Type B pancreatic cell (in vitro differentiated cells): Measurements from ENCODE around the gene VCL. TPM values are rescaled to one million over a fixed set of nuclear protein-coding genes. Genes with fewer than 3 reads are reported as not detected.

ENCODE experiments used
- DNase-seq: peaks from one replicate; pipeline ENCODE4 v3.0.0; 2021; ENCODE audit warnings: mixed read lengths; ENCODE audit not compliant: unreplicated experiment; ENCODE audit errors: extremely low spot score
- H3K27ac Mint-ChIP-seq: 2 replicates; pipeline ENCODE4 v1.8.0; 2021; ENCODE audit warnings: mild to moderate bottlenecking, mixed read lengths
- H3K27me3 Mint-ChIP-seq: 2 replicates; pipeline ENCODE4 v1.8.0; 2021; ENCODE audit warnings: mixed read lengths
- H3K36me3 Mint-ChIP-seq: 2 replicates; pipeline ENCODE4 v1.8.0; 2021; ENCODE audit warnings: mixed read lengths
- H3K4me1 Mint-ChIP-seq: one replicate; pipeline ENCODE4 v1.8.0; 2021; ENCODE audit warnings: mixed read lengths; ENCODE audit not compliant: unreplicated experiment
- H3K4me3 Mint-ChIP-seq: 2 replicates; pipeline ENCODE4 v1.8.0; 2021; ENCODE audit warnings: mild to moderate bottlenecking, mixed read lengths
- H3K9me3 Mint-ChIP-seq: 2 replicates; pipeline ENCODE4 v1.8.0; 2021; ENCODE audit warnings: mixed read lengths
- total RNA-seq: library from RNA; stranded (reverse); gene quantifications from 2 replicates; pipeline ENCODE4 v1.2.1, GENCODE V29; 2021; ENCODE audit warnings: low replicate concordance
- TF ChIP-seq, protein P1 (sequence below): fragments of 200-600 bp; sonication (generic); conservative IDR thresholded peaks from 2 replicates; pipeline ENCODE4 v1.5.0; 2021; ENCODE audit warnings: antibody characterized with exemption, mild to moderate bottlenecking

VCL gene
- total RNA-seq, 1 donor from 2014 or later, result 125 TPM

DNA sequence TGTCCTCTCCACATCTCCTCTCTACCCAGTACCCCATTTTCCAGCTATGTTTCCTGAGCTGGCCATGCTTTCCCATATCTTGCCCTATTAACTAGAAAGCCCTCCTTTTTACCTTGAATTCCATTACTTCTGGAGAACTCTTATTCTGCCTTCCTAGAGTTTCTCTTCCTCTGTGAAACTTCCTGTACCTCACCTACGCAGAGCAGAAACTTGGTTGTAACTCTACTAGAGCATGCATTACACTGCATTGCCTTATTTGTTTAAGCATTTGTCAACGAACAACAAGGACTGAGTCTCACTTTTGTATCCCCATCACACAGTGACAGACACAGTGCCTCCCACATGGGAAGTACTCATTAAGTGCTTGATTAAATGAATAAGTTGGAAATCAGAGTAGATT, 36.4 kb downstream of the VCL start:
- Mint-ChIP-seq H3K27me3 (no peaks in the 10 kb centered on the region), H3K36me3 (peaks cover 16% of the 10 kb centered on the region), H3K4me1 (peaks cover 31% of the 10 kb centered on the region), H3K9me3 (no peaks in the 10 kb centered on the region), H3K4me3 (no peak overlapping the region), H3K27ac (peak overlapping the region; percentile 21)
- TF ChIP-seq, protein P1, sequence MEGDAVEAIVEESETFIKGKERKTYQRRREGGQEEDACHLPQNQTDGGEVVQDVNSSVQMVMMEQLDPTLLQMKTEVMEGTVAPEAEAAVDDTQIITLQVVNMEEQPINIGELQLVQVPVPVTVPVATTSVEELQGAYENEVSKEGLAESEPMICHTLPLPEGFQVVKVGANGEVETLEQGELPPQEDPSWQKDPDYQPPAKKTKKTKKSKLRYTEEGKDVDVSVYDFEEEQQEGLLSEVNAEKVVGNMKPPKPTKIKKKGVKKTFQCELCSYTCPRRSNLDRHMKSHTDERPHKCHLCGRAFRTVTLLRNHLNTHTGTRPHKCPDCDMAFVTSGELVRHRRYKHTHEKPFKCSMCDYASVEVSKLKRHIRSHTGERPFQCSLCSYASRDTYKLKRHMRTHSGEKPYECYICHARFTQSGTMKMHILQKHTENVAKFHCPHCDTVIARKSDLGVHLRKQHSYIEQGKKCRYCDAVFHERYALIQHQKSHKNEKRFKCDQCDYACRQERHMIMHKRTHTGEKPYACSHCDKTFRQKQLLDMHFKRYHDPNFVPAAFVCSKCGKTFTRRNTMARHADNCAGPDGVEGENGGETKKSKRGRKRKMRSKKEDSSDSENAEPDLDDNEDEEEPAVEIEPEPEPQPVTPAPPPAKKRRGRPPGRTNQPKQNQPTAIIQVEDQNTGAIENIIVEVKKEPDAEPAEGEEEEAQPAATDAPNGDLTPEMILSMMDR, result no peak
- no peak for DNase-seq

DNA sequence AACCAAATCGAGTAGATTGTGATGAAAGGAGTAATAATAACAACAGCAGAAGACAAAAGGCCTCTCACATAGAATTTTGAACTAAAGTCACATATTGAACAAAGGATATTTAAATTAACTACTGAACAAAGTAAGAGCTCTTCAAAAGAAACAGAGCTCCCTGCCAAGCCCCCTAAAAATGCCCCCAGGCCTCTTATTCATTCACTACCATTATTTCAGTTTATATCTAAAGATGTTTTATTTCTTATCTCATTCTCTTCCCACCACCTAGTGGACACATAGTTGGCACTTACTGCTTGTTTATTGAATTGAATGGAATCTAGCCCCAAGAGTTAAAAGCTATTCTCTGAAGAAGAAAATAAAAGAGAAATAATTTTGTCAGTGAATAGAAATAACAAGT, 37.4 kb downstream of the VCL start:
- H3K4me1 Mint-ChIP-seq, result peaks cover 41% of the 10 kb centered on the region
- no peak overlapping the region for H3K4me3 Mint-ChIP-seq
- peak overlapping the region; percentile 1 for H3K27ac Mint-ChIP-seq
- no peaks in the 10 kb centered on the region for H3K9me3 Mint-ChIP-seq
- no peaks in the 10 kb centered on the region for H3K27me3 Mint-ChIP-seq
- peaks cover 16% of the 10 kb centered on the region for H3K36me3 Mint-ChIP-seq
- no peak for DNase-seq
- TF ChIP-seq, protein P1, result peak; percentile 66

DNA sequence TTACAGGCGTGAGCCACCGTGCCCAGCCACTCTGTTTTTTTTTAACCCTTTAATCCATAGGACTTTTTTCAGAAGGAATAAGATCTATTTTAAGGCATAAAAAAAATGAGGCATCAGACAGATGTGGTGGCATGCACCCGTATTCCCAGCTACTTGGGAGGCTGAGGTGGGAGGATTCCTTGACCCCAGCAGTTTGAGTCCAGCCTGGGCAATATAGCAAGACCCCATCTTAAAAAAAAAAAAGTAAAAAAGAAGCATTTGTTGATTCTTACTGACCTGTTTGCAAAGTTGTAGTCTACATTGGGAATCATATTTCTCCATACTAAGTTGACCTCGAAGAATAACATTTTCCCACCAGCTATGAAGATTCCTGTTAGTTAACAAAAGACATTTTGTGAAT, 38.6 kb downstream of the VCL start:
- no peaks in the 10 kb centered on the region for H3K9me3 Mint-ChIP-seq
- no peak for DNase-seq
- no peak overlapping the region for H3K4me3 Mint-ChIP-seq
- H3K36me3 Mint-ChIP-seq, result peaks cover 8% of the 10 kb centered on the region
- no peaks in the 10 kb centered on the region for H3K27me3 Mint-ChIP-seq
- TF ChIP-seq, protein P1, result no peak
- no peak overlapping the region for H3K27ac Mint-ChIP-seq
- peaks cover 32% of the 10 kb centered on the region for H3K4me1 Mint-ChIP-seq

DNA sequence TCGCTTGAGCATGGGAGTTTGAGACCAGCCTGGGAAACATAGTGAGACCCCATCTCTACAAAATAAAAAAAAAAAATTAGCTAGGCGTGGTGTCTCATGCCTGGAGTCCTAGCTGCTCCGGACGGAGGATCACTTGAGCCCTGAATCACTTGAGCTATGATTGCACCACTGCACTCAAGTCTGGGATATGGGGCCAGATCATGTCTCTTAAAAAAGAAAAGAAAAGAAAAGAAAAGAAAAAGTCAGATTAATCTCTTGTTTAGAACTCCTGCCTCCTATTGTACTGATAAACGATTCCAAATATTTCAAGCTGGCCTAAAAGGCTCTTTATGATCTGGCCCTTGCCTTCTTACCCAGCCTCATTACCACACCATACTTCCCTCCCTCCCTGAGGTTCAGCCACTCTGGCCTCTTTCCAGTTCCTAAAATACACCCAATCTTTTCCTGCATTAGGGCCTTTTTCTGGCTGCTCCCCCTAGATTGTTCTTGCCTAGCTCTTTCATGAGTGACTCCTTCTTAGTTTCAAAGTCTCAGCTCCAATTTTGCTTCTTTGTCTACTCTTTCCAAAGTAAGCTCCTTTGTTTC, 41.7 kb downstream of the VCL start:
- Mint-ChIP-seq H3K4me1 (peaks cover 21% of the 10 kb centered on the region), H3K4me3 (no peak overlapping the region), H3K27me3 (no peaks in the 10 kb centered on the region), H3K9me3 (no peaks in the 10 kb centered on the region), H3K27ac (no peak overlapping the region), H3K36me3 (peaks cover 14% of the 10 kb centered on the region)
- no peak for DNase-seq
- TF ChIP-seq, protein P1, result no peak

DNA sequence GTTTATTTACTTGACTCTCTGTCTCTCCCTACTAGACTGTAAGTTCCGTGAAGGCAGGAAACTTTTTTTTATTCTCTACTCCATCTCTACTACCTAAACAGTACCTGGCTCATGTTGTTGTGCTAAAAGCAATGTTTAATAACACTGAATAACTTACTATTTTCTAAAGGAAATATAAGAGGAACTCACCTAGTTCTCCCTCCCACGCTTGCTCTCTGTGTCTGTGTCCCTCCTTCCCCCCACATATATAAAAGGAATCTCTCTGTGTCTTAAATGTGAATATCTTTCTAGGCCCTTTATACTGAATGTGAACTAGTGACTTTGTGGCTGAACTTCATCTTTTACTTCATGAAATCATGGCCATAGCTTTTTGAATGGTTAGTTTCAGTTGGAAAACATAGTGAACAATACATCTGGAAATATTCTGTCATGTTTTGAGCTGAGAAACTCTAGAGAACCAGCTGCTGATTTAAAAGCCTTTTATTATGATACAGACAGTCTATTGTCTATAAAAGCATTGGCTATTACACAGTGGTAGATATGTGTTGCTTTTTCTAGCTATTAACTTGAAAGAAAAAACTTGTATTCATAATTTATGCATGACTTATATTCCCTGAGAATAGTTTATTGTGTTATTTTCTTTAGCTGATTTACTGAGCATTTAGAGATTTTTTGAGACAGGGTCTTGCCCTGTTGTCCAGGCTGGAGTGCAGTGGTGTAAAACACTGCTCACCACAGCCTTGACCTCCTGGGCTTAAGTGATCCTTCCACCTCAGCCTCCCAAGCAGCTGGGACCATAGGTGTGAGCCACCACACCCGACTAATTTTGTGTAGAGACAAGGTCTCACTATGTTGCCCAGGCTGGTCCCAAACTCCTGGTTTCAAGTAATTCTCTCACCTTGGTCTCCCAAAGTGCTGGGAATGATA, 42.5 kb downstream of the VCL start:
- H3K4me1 Mint-ChIP-seq, result peaks cover 21% of the 10 kb centered on the region
- no peak overlapping the region for H3K4me3 Mint-ChIP-seq
- TF ChIP-seq, protein P1, result no peak
- no peaks in the 10 kb centered on the region for H3K9me3 Mint-ChIP-seq
- peaks cover 15% of the 10 kb centered on the region for H3K36me3 Mint-ChIP-seq
- no peaks in the 10 kb centered on the region for H3K27me3 Mint-ChIP-seq
- H3K27ac Mint-ChIP-seq, result no peak overlapping the region
- no peak for DNase-seq
